ENCODE results near the gene HOXB1.

HOXB1 gene

DNA sequence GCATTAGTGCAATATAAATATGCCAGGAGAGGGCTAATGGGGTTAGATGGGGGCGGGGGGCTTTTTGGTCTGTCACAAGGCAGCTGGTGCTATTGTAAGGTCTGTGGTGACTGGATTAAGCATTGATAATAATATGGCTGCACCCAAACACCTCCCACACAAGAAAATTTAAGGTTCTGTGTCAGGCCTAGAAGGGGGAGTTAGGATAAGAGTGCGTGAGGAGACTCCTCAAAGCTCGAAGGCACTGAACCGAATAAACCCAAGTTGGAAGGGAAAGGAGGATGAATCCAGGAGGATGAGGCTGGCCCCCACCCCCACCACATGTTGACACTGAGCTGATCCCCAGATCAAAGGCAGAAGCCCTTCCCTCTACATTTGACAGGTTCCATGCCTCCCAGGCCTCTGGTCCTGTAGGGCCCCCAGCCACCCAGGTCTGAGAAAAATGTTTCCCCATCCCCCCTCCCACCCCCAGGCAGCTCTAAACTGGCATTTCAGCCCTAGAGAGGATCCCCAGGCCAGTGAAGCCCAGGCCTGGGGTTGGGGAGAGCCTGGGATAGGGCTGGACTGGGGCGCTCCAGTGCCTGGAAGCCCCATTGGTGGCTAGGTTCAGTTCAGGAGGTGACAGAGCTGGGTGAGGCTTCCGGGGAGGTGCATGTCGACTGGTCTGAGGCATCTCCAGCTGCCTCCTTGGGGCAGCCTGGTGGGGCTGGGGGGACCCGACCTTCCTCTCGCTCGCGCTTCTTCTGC lies 1.7 kb downstream of the HOXB1 start:
- no peaks in the 10 kb centered on the region for H3K9me3 Mint-ChIP-seq
- no peak overlapping the region for H3K27ac Mint-ChIP-seq
- no peak overlapping the region for H3K4me3 Mint-ChIP-seq
- H3K36me3 Mint-ChIP-seq (ENCODE audit: low read depth), result no peaks in the 10 kb centered on the region
- peaks cover 4% of the 10 kb centered on the region for H3K4me1 Mint-ChIP-seq (ENCODE audit: low read depth)
- H3K27me3 Mint-ChIP-seq, result peaks cover 35% of the 10 kb centered on the region

DNA sequence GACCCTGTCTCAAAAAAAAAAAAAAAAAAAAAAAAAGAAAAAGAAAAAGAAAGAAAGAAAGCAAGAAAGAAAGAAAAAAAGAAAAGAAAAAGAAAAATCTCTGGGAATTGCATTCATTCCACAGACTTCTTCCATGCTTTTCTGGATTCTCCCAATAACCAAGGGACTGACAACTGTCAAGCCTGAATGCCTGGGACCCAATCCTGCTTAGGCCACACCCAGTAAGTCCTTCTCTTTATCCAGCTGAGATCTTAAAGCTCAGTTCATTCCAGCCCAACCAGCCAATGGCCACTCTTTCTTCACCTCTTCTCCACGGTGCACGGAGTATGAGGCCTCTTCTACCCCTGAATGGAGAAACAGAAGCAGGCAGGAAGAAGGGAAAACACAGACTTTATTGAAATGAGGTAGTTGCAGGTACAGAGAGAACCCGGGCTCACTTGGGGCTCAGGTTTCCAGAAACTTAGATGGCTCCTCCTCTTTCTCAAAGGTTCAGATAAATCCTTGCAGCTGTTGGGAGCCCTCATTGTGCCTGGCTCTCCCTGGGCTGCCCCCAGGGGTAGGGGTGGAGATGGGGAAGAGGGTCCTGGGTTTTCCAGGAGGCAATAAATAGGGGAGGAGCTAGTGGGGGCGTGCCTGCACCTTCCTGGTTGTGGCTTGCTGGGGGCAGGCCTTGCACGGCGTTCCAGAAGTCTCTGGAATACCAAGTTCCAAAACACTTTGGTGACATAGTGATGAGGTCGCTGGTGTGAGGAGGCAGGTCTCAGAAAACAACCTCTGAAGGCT lies 2.5 kb downstream of the HOXB1 start:
- H3K36me3 Mint-ChIP-seq (ENCODE audit: low read depth), result no peaks in the 10 kb centered on the region

DNA sequence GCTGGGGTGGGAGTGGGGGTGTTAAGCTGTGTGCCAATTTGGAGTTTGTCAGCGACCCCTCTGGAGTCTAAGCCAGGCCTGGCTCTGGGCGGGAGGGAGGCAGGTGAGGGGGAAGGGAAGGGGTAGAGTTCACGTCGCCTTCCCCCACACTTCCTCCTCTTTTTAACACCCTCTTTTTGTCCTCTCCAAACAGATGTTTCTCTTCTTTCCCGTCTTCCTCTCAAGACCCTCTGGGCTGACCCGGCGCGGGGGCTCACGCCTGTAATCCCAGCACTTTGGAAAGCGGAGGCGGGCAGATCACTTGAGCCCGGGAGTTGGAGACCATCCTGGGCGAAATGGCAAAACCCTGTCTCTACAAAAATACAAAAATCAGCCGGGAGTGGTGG lies 3.3 kb downstream of the HOXB1 start:
- H3K27ac Mint-ChIP-seq, result no peak overlapping the region
- H3K27me3 Mint-ChIP-seq, result peaks cover 51% of the 10 kb centered on the region
- H3K36me3 Mint-ChIP-seq (ENCODE audit: low read depth), result no peaks in the 10 kb centered on the region
- H3K4me3 Mint-ChIP-seq, result no peak overlapping the region
- H3K4me1 Mint-ChIP-seq (ENCODE audit: low read depth), result peaks cover 4% of the 10 kb centered on the region
- H3K9me3 Mint-ChIP-seq, result no peaks in the 10 kb centered on the region

More for the DNA sequence above, 2.5 kb downstream of the HOXB1 start:
- no peaks in the 10 kb centered on the region for H3K9me3 Mint-ChIP-seq
- H3K27me3 Mint-ChIP-seq, result peaks cover 43% of the 10 kb centered on the region
- H3K27ac Mint-ChIP-seq, result no peak overlapping the region
- no peak overlapping the region for H3K4me3 Mint-ChIP-seq
- peaks cover 4% of the 10 kb centered on the region for H3K4me1 Mint-ChIP-seq (ENCODE audit: low read depth)

DNA sequence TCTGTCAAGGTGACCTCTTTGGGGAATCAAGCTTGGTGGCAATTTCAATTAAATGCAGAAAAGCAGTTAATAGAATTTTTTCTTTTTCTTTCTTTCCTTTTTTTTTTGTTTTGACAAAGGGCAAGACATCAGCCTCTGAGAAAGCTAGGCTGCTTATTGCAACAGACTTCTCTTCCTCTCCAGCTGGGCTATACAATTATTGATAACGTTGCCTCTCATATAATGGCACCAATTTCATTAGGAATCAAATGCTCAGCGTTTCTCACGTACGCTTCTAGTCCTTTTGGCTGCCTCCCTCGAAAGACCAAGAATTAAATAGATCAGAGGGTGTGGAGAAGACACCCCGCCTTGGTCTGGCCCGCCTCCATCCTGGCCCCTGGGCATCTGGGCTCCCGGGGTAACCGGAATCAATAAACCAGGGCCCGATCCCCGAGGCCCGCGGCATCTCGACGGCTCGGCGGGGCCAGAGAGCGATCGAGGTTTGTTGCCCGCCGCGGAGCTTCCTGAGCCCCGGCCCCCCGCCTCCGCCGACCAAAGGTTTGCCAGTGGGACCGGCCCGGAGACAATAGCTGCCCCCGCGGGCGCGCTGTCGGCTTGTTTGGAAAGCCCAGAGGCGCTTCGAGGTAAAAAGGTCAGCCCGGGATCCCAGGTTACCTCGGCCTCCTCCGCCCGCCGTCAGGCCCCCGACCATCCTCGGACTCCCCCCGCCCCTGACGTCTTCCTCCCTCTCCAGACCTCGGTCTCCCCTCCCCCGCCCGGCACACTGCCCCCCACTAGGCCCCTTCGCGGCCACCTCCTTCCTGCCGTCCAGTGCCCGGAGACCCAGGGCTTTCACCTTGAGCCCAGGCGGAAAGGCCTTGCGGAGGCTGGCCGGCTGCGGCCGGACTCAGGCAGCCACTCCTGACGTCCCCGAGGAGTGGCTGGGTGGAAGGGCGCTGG lies 3.9 kb downstream of the HOXB1 start:
- no peak overlapping the region for H3K4me3 Mint-ChIP-seq

DNA sequence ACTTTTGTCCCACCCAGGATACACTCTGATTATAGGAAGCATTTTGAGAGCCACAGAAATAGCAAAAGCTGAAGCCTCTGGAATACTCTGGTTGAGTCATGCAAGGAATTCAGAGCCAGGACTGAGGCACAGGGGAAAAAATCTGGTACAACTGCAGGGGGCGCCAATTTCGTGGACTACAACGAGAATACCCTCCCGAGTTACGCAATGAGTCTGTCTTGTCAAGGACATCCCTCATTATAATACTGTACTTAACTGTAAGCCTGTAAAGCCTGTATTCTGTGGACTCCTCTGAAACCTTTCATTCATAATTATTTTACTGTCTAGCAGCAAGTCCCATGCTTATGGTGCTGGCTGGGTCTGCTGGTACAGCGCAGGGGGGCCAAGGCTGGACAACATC lies 7.8 kb downstream of the HOXB1 start:
- Mint-ChIP-seq H3K36me3 (ENCODE audit: low read depth) (no peaks in the 10 kb centered on the region), H3K9me3 (no peaks in the 10 kb centered on the region), H3K27me3 (peaks cover 61% of the 10 kb centered on the region), H3K4me3 (no peak overlapping the region), H3K27ac (no peak overlapping the region), H3K4me1 (ENCODE audit: low read depth) (peaks cover 4% of the 10 kb centered on the region)

More for the DNA sequence above, 3.9 kb downstream of the HOXB1 start:
- H3K9me3 Mint-ChIP-seq, result no peaks in the 10 kb centered on the region
- H3K36me3 Mint-ChIP-seq (ENCODE audit: low read depth), result no peaks in the 10 kb centered on the region
- no peak overlapping the region for H3K27ac Mint-ChIP-seq
- H3K27me3 Mint-ChIP-seq, result peaks cover 54% of the 10 kb centered on the region
- peaks cover 4% of the 10 kb centered on the region for H3K4me1 Mint-ChIP-seq (ENCODE audit: low read depth)

DNA sequence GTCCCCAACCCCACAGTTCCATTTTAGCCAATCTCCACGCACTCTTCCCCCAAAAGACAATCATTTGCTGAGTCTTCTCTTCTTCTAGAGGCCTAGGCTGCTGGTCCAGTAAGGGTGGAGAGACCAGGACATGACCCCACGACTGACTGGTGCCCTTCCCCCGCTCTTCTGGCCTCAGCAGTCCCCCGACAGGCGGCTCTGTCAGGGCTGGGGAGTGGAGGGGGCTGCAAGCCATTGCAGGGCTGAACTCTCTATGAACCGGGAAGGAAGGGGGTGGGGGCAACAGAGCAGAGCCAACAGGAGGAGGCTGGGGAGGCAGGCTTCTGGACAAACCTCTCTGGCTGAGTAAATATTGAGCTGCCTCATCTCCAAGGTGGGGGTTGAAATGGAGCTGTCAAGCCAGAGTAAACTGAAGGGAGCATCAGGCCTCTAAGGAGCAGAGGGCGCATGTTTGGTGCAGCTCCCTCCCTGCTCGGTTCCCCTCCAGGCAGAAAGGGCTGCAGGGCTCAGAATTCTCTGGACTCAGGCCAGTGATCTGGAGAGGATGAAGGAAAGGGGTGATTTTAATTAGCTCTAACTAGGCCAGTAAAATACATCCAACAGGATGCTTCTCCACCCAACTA lies 8.7 kb downstream of the HOXB1 start:
- H3K27me3 Mint-ChIP-seq, result peaks cover 65% of the 10 kb centered on the region
- no peaks in the 10 kb centered on the region for H3K9me3 Mint-ChIP-seq
- no peaks in the 10 kb centered on the region for H3K36me3 Mint-ChIP-seq (ENCODE audit: low read depth)
- H3K4me1 Mint-ChIP-seq (ENCODE audit: low read depth), result no peaks in the 10 kb centered on the region
- no peak overlapping the region for H3K4me3 Mint-ChIP-seq
- H3K27ac Mint-ChIP-seq, result no peak overlapping the region

DNA sequence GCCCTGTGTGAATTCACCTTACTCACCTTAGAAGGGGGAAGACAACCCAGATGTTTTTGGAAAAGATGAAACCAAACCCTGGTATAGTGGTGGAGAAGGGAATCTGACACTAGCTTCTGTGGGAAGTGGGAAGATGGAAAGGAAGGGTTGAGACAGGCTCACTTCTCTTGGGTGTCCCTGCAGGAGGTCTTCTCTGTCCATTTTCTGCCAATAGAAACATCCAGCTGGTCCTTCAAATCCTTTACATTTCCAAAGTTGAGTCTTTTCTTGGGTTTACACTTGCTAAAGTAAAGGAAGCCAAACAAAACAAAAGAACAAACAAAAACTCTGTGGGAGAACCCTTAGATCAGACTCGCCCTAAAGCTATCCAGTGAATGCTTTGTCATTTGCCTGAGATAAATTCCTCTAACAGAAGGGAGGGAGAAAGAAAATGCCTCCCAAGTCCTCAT lies 10.2 kb downstream of the HOXB1 start:
- H3K4me1 Mint-ChIP-seq (ENCODE audit: low read depth), result no peaks in the 10 kb centered on the region

DNA sequence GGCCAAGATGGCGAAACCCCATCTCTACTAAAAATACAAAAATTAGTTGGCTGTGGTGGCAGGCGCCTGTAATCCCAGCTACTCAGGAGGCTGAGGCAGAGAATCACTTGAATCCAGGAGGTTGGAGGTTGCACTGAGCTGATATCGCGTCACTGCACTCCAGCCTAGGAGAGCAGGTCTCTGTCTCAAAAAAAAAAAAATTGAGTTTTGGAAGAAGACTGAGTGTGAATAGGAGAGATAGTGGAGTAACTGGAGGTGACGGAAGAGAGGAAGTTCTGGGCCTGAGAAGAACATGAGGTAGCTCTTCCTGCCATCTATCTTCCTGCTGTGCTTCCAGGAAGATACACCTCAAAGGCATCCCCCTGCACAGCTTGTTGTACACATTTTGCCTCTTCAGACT lies 11.4 kb downstream of the HOXB1 start:
- Mint-ChIP-seq H3K36me3 (ENCODE audit: low read depth) (no peaks in the 10 kb centered on the region), H3K4me1 (ENCODE audit: low read depth) (peaks cover 2% of the 10 kb centered on the region), H3K9me3 (no peaks in the 10 kb centered on the region), H3K27ac (no peak overlapping the region), H3K4me3 (no peak overlapping the region), H3K27me3 (peaks cover 57% of the 10 kb centered on the region)

More for the DNA sequence above, 10.2 kb downstream of the HOXB1 start:
- H3K4me3 Mint-ChIP-seq, result no peak overlapping the region
- H3K9me3 Mint-ChIP-seq, result no peaks in the 10 kb centered on the region
- H3K27me3 Mint-ChIP-seq, result peaks cover 61% of the 10 kb centered on the region
- no peaks in the 10 kb centered on the region for H3K36me3 Mint-ChIP-seq (ENCODE audit: low read depth)
- H3K27ac Mint-ChIP-seq, result no peak overlapping the region

DNA sequence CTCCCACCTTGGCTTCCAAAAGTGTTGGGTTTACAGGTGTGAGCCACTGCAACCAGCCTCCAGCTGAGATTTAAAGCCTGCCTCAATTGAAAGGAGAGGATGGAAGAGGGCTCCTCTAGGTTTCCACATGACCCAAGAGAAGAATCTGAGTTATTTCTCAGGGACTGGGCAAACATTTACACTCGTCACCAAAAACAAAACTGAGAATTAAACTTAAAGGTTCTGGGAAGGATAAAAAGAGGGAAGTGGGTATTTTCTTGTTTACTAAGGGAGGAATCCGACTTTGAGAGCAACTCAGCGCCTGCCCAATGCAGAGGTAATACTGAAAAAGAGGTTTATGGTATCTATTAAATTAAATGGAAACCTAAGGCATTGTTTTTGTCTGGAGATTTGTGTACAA lies 13.3 kb downstream of the HOXB1 start:
- peaks cover 38% of the 10 kb centered on the region for H3K27me3 Mint-ChIP-seq
- no peaks in the 10 kb centered on the region for H3K36me3 Mint-ChIP-seq (ENCODE audit: low read depth)
- H3K9me3 Mint-ChIP-seq, result no peaks in the 10 kb centered on the region
- no peak overlapping the region for H3K4me3 Mint-ChIP-seq
- peaks cover 22% of the 10 kb centered on the region for H3K4me1 Mint-ChIP-seq (ENCODE audit: low read depth)
- H3K27ac Mint-ChIP-seq, result no peak overlapping the region

DNA sequence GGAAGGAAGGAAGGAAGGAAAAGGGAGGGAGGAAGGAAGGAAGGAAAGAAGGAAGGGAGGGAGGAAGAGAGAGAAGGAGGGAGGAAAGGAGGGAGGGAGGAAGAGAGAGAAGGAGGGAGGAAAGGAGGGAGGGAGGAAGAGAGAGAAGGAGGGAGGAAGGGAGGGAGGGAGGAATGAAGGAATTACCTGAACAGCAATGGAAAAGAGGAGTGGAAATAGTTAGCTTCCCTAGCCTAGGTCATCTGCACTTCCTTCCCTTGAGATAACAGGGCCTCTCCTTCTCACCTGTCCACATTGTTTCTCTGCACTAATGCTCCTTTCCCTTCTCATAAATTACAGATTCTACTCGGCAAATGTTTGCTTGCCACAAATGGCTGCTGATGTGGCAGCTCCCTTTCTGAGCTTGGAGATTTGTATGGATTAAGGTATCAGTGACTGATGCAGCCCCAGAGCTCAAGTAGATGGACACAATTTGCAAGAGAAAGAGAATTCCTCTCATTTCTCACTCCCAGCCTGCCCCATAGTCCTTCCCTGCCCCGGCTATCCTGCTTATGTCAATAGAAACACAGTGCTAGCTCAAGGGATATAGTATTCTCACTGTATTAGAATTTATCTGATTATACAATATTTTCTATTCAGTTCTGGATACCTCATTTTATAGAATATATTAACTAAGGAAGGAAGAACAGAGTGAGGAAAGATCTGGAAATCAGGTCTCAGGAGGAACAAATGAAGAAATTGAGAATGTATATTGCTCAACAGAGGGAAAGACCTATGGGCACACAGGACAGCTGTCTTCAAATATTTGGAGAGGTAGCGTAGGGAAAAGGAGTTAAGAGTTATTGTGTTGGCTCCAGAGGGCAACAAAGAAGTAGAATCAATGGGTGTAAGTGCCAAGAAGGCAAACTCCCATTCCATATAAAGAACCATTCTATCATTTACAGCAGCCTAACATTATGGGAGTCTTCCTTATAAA lies 14.6 kb downstream of the HOXB1 start:
- Mint-ChIP-seq H3K27ac (no peak overlapping the region), H3K9me3 (no peaks in the 10 kb centered on the region), H3K4me1 (ENCODE audit: low read depth) (peaks cover 32% of the 10 kb centered on the region), H3K36me3 (ENCODE audit: low read depth) (no peaks in the 10 kb centered on the region), H3K4me3 (no peak overlapping the region), H3K27me3 (peaks cover 36% of the 10 kb centered on the region)

DNA sequence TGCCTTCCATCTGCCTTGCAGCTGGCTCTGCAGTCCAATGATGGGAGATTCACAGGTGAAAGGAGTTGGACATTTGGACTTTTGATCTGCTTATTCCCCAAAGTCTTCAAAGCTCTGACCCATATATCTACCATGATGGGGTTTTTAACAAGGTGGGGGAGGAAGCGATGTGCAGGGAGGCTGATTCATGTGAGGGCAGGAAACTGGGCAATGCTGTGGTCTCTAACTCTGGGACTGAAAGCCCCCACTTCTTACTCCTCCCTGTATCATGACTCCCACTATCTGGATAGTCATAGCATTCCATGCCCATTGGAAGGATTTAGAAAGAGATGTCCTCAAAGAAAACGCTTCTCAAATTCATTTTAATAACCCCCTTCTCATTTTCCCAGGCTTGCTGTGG lies 16.3 kb downstream of the HOXB1 start:
- Mint-ChIP-seq H3K27ac (no peak overlapping the region), H3K27me3 (peaks cover 22% of the 10 kb centered on the region), H3K36me3 (ENCODE audit: low read depth) (no peaks in the 10 kb centered on the region), H3K4me1 (ENCODE audit: low read depth) (peaks cover 41% of the 10 kb centered on the region), H3K9me3 (no peaks in the 10 kb centered on the region), H3K4me3 (no peak overlapping the region)

DNA sequence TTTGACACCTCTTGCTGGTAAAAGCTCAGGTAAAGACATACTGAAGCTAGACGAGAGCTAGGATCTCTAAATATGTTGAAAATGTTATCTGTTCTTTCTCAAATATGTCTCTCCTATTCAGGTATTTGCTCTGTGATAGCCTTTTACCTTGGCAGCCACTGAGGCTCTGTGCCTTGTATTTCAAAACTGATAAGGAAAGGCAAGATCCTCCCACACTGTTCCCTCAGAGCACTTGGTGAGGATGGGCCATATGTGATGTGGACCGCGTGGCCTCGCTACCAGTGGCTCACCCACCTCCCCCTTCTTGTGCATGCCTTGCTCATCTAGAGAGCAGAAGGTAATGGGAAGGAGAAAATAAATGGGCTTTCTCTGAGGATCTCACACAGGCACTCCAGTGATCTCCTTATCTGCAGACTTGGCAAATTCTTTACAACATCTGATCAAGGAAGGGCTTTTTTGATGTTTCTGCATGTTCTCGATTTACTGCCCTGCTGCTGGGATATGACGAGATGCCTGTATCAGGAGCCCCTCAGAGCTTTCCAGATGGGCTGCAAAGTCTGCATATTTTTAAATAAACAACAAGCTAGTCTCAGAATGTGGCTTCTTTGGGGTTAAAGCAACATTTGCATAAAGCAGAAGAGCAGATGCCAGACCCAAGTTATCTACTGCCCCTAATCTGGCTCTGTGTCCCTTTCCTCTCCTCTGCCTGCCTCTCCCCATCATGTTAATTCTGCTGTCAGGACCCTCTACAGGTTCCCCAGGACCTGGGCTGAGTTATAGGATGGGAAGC lies 16.9 kb downstream of the HOXB1 start:
- no peaks in the 10 kb centered on the region for H3K36me3 Mint-ChIP-seq (ENCODE audit: low read depth)
- no peaks in the 10 kb centered on the region for H3K9me3 Mint-ChIP-seq
- peaks cover 41% of the 10 kb centered on the region for H3K4me1 Mint-ChIP-seq (ENCODE audit: low read depth)
- H3K27ac Mint-ChIP-seq, result no peak overlapping the region
- H3K27me3 Mint-ChIP-seq, result peaks cover 20% of the 10 kb centered on the region
- no peak overlapping the region for H3K4me3 Mint-ChIP-seq

DNA sequence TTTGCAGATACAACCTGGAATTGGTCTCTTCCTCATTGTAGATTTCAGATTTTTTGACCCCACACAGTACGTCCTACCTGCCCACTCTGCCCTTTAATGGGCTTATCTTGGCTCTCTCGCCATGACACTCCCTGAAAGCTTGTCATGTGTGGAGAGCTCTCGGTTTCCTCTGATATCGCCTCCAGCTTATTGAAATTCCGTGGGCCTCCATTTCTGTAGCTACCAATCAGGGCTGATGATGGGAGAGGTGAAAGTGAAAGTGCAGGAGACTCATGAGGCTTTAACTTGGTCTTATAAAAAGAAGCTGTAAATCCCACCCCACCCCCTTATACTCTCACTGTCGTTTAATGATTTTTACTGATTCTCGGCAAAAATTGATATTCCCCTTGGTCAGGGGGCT lies 17.7 kb downstream of the HOXB1 start:
- Mint-ChIP-seq H3K27ac (peak overlapping the region; percentile 82), H3K4me3 (peak overlapping the region; percentile 57), H3K36me3 (ENCODE audit: low read depth) (no peaks in the 10 kb centered on the region), H3K4me1 (ENCODE audit: low read depth) (peaks cover 41% of the 10 kb centered on the region), H3K27me3 (peaks cover 23% of the 10 kb centered on the region), H3K9me3 (no peaks in the 10 kb centered on the region)

Data from stimulated activated naive CD8-positive, alpha-beta T cell treated with anti-CD3 and anti-CD28 coated beads, Interleukin-15, Interleukin-2, amounts not matched to agents 100 ng/mL and 50 ng/mL, for 24 hours (primary cell).